NCI-H187 (cell line): ENCODE results near the gene ZNF462.
"Not testable (repeated sequence)": the region's sequence is repeated elsewhere in the genome, so short reads cannot be mapped to it uniquely, and the experiment has no call there.

Experiments
- DNase-seq, 2 experiments: peaks; one replicate each; lab custom pipeline; 2025; lab: John Stamatoyannopoulos, UW

ZNF462 gene

GRCh38 chr9:106962615-106963363 lies 99.8 kb downstream of the ZNF462 start:
- no peak for DNase-seq

GRCh38 chr9:106963684-106964083 lies 100.7 kb downstream of the ZNF462 start:
- DNase-seq, result no peak

GRCh38 chr9:106964329-106964728 lies 101.4 kb downstream of the ZNF462 start:
- no peak for DNase-seq

GRCh38 chr9:106964822-106965525 lies 102.0 kb downstream of the ZNF462 start:
- no peak for DNase-seq

GRCh38 chr9:106966481-106966880 lies 103.5 kb downstream of the ZNF462 start:
- DNase-seq, result no peak

GRCh38 chr9:106969696-106970095 lies 106.7 kb downstream of the ZNF462 start:
- DNase-seq, result no peak

GRCh38 chr9:106970219-106970975 lies 107.4 kb downstream of the ZNF462 start:
- DNase-seq, result no peak

GRCh38 chr9:106970976-106971457 lies 108.1 kb downstream of the ZNF462 start:
- DNase-seq, result no peak

- no peak for DNase-seq
Measured at GRCh38 chr9:106972082-106972481, 109.1 kb downstream of the ZNF462 start.

- DNase-seq, result no peak
Measured at GRCh38 chr9:106974341-106974740, 111.4 kb downstream of the ZNF462 start.

- DNase-seq, result no peak
Measured at GRCh38 chr9:106976772-106977171, 113.8 kb downstream of the ZNF462 start.

- DNase-seq, result no peak
Measured at GRCh38 chr9:106980551-106981101, 117.7 kb downstream of the ZNF462 start.

- DNase-seq, result no peak
Measured at GRCh38 chr9:106981396-106982287, 118.7 kb downstream of the ZNF462 start.

GRCh38 chr9:106982636-106983035 lies 119.7 kb downstream of the ZNF462 start:
- no peak for DNase-seq

- DNase-seq, result no peak
Measured at GRCh38 chr9:106983346-106983745, 120.4 kb downstream of the ZNF462 start.

GRCh38 chr9:106989904-106990303 lies 126.9 kb downstream of the ZNF462 start:
- DNase-seq, result not testable (repeated sequence)

- no peak for DNase-seq
Measured at GRCh38 chr9:106992186-106992585, 129.2 kb downstream of the ZNF462 start.

- no peak for DNase-seq
Measured at GRCh38 chr9:106993603-106994002, 130.6 kb downstream of the ZNF462 start.

- DNase-seq, result no peak
Measured at GRCh38 chr9:106994463-106994862, 131.5 kb downstream of the ZNF462 start.

GRCh38 chr9:107000218-107000617 lies 137.3 kb downstream of the ZNF462 start:
- no peak for DNase-seq

GRCh38 chr9:107005201-107005600 lies 142.2 kb downstream of the ZNF462 start:
- no peak for DNase-seq
